ENCODE data around the gene IGF2R. TPM values are rescaled to one million over a fixed set of nuclear protein-coding genes. Genes with fewer than 3 reads are reported as not detected.

The IGF2R gene
- total RNA-seq, 4 donors from 2014 or later, result 85.0 to 145 (median 103) TPM

GRCh38 chr6:160131636-160132296 lies 162.9 kb downstream of the IGF2R start:
- no peak for TF ChIP-seq CTCF (IDR thresholded peaks at IDR 0.05; ENCODE audit: low read depth)

- no peak for TF ChIP-seq CTCF (IDR thresholded peaks at IDR 0.05; ENCODE audit: low read depth)
These were observed 163.4 kb downstream of the IGF2R start for GRCh38 chr6:160132297-160132637.

GRCh38 chr6:160132776-160133338 lies 164.0 kb downstream of the IGF2R start:
- no peak for TF ChIP-seq CTCF (IDR thresholded peaks at IDR 0.05; ENCODE audit: low read depth)

GRCh38 chr6:160133441-160134336 lies 164.8 kb downstream of the IGF2R start:
- TF ChIP-seq CTCF (IDR thresholded peaks at IDR 0.05; ENCODE audit: low read depth), result no peak

- TF ChIP-seq CTCF (IDR thresholded peaks at IDR 0.05; ENCODE audit: low read depth), result no peak
These were observed 166.1 kb downstream of the IGF2R start for GRCh38 chr6:160134779-160135547.

GRCh38 chr6:160135907-160136655 lies 167.2 kb downstream of the IGF2R start:
- TF ChIP-seq CTCF (IDR thresholded peaks at IDR 0.05; ENCODE audit: low read depth), result no peak
